M059J (cell line): ENCODE results near the gene CPEB1. TPM values are rescaled to one million over a fixed set of nuclear protein-coding genes. Genes with fewer than 3 reads are reported as not detected.

Experiments used
- DNase-seq: peaks from one replicate; pipeline ENCODE4 v3.0.0-alpha.2; 2012; ENCODE audit warnings: low read depth
- total RNA-seq: library from RNA; depleted of rRNA; stranded (reverse); fragments of >200 nt; shearing (Covaris generic); gene quantifications from 2 replicates; pipeline ENCODE4 v1.2.3, GENCODE V29; 2014

CPEB1 gene
- total RNA-seq, 1 experiment from 2014 or later: 2.1 TPM

DNA sequence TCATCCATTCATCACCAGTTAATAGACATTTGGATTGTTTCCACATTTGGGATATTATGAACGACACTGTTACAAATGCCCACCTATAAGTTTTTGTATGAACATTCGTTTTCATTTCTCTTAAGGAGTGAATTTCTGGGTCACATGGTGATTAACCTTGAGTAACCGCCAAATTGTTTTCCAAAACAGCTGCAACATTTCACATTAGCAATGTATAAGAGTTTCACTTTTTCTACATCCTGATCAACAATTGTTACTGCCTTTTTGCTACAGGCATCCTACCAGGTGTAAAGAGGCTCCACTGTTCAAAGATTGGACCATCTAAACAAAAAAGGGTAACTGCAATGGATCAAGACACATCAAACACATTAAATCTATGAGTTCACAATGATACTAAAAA lies 52.0 kb downstream of the CPEB1 start:
- no peak for DNase-seq

DNA sequence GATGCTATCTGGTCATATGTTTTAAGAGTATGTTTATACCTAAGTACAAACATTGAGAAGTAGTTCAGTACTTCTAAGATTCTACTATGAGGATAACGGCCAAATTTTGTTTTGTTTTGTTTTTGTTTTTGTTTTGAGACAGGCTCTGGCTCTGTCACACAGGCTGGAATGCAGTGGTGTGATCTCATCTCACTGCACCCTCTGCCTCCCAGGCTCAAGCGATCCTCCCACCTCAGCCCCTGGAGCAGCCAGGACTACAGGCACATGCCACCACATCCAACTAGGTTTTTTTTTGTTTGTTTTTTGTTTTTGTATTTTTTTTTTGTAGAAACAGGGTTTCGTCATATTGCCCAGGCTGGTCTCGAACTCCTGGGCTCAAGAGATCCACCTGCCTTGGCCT lies 59.4 kb downstream of the CPEB1 start:
- DNase-seq: no peak

DNA sequence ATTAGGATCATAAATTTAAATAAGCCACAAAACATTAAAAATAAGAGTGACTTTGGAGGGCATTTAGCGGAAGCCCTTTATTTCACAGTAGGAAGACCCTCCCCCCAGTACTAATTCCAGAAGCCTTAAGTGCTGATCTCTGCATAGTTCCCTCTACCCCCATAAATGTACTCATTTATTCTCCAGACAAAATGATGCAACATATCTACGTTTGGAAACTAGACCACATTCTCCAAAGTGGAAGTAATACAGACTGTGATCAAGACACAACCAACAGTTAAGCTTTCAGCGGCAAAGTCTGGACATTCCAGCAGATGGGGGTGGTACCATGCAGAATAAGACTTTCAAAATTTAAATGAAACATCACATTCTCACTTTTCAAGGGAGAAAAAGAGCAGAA lies 62.1 kb downstream of the CPEB1 start:
- DNase-seq: peak; percentile 26

DNA sequence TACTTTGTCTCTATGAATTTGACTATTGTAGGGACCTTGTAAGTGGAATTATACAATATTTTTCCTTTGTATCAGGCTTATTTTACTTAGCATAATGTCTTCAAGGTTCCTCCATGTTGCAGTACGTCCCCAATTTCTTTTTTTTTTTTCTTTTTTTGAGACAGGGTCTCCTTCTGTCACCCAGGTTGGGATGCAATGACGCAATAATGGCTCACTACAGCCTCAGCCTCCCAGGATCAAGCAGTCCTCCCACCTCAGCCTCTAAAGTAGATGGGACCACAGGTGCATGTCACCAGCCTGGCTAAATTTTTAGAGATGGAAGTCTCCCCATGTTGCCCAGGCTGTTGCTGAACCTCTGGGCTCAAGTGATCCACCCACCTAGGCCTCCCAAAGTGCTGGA lies 66.5 kb downstream of the CPEB1 start:
- DNase-seq: no peak

DNA sequence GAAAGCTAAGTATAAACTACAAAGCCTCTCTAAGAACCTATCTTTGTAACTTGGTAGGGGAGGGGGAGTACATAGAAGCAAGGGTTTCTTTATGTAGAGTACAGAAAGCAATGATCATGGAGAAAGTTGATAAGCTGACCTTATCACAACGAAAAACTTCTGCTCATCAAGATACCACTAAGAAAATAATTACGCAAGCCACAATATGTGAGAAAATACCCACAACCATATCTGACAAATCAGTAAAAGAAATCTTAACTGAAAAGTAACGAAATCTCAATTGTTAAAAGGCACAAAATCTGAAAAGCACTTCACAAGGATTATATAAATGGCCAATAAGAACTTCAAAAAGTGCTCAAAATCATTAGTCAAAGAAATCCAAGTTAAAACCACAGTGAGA lies 71.8 kb downstream of the CPEB1 start:
- DNase-seq: no peak

DNA sequence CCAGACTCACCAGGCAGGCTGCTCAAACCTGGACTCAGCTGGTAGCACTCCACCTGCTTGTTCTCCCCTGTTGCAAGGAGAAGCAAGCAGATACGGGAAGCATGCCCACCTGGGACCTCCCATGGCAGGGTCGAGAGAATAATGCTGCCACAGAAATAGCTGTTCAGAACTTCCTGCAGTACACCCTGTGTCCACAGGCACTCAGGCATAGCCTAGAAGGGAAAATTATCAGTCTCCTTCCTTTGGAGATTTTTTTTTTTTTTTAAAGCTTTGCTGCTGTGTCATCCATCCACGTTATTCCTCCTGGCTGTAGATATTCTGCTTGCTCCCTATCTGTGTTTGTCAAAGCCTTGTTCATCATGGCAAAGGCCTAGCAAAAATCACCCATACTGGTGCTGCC lies 74.2 kb downstream of the CPEB1 start:
- no peak for DNase-seq

DNA sequence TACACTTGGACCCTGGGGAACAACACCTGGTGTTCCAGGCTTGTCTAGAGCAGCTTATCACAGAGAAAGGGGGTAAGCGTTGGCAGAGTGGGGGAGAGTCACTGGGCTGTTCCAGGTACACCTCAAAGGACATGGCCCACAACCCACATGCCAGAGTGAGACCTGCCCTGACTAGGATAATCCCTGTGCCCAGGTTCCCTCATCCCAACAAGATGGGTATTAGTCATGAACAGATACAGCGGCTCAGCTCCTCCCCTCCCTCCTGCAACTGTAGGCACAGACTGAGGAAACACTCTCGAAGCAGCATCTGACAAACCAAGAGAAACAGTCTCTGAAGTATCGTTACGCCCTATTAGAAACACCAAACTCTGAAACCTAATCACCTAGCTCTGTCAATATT lies 74.9 kb downstream of the CPEB1 start:
- DNase-seq: peak; percentile 18

DNA sequence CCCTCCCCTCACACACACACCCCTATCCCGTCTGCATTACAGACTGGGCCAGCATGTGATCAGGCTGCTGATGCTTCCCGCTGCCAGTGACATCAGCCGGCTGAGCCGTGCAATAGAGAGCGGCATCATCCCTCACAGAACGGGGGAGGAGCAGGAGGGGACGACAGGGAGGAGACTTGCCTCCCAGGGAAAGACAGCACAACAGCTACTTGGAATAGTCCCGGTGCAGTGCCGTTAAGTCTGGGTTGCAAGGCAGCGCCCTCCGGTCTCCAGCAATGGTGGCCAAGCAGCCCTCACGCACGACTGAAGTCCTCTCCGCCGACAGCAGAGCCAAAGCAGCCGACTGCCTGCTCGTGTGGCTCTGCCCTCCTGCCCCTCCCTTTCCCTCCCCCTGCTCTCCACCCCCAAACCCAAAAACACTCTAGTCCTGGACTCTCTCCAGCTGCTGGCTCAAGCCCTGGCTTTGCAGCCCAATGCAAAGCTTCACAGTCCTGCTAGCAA lies 75.4 kb downstream of the CPEB1 start:
- DNase-seq: peak; percentile 64

DNA sequence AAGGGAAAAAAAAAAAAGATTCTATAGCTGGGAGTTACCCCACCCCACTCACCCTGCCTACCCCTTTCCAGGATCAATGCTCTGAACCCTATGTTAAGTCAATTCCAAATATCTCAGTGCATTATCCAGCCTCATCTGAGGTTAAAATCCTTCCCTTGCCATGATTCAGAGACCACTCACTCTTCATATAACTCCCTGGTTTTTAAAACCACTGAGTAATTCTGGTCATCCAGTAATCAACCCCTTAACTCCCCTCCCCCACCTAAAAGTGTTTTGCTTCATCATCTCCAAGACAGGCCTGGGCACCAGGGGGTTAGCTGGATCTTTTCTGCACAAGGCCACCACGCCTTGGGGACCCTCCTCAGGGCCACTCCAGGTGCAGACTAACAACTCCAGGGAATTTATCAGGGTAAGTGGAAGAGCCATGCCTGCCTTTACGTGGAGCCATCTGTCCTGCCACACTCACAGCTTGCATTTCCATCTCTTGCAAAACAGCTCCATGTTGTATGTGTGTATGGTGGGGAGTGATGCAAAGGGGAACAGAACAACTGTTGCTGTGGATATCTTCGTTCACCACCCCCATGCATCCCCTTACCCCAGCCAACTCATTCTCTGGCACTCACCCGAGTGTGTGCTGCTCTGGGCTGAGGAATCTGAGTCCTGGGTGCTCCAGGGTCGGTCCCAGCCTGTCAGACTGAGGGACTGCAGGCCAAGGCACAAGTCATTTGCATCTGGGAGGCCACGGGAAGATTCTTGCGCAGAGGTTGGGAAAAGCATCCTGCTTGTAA lies 76.2 kb downstream of the CPEB1 start:
- peak; percentile 62 for DNase-seq

DNA sequence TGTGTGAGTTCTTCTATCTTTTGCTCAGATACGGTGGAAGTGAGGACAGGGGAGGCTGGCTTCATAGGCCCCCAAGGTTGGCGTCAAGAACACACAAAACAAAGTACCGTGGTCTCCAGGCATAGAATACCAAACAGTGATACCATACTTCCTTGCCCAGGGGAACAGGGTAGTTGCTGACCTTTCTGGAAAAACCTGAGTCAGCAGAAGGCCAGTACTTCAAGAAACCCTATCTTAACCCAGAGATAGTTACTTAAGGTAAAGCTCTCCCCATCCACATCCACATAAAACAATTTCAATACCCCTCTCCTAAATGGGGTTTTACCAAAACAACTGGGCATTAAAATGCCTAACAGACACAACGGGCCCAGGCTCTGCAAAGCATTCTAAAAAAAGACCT lies 77.3 kb downstream of the CPEB1 start:
- no peak for DNase-seq

DNA sequence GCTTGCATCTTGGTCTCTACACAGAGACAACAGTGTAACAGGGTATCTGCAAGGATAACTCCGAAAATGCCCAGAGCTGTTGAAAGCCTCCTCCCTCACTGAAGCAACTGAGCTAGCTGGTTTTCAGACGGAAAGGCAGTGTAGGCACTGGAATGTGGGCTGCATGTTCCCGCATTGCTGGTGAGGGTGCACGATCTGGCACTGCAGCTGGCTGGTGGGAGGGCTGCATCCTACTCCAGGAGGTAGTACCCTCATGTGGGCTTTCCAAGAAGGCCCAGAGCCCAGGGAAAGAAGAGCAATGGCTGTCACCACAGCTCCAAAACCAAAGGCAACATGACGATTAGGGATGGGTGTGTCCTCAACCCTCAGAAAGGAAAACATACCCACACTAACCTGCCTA lies 78.2 kb downstream of the CPEB1 start:
- no peak for DNase-seq

DNA sequence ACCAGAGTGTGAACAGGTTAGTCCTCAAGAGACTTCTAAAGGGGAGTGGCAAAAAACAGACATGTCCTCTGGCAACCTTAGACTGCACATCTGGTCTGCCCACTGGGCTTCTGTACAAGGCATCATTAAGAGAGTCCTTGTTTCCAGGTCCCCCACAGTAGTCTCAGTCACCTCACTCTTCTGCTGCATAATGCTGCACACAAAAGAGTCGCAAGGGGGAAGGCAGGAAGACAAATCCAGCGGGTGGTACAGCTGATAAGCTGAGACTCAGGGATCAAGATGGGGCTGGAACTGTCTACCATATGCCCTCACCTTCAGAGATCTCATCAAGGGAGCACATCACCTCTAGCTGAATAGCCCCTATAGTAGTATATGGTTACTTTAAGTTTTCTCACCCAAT lies 79.5 kb downstream of the CPEB1 start:
- no peak for DNase-seq

DNA sequence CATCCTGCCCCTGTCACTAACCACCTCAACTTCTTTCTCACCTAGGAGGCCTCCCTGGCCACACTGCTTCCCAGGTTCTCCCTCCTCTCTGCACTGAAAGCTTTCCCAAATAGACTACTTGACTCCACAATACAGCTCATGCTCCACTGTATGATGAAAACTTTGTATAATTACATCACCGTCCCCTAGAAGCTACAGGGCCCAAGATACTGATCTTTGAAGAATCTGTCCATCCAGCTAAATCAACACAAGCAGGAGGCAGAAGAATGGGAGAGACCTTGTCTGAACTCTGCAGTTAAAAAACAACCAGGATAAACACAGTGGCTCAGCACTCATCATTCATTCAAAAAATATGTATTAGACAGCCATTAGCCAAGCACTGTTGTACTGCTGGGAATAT lies 80.5 kb downstream of the CPEB1 start:
- peak; percentile 35 for DNase-seq

DNA sequence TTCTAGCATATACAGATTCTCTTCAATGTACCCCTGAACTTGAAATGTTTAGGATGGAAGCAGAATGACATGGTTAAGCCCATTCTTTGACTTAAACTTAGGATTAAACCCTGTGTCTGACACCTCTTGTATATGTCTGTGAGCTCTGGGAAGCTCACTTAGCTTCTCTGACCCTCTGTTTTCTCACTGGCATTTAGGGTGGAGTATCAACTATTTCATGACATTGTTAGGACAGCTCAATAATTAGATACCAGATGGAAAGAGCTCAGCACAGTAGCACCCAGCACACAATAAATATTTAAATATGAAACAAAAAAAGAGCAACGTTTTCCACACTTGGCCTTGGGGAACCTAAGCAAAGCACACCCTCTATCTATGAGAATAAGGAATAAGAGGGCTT lies 88.7 kb downstream of the CPEB1 start:
- no peak for DNase-seq

DNA sequence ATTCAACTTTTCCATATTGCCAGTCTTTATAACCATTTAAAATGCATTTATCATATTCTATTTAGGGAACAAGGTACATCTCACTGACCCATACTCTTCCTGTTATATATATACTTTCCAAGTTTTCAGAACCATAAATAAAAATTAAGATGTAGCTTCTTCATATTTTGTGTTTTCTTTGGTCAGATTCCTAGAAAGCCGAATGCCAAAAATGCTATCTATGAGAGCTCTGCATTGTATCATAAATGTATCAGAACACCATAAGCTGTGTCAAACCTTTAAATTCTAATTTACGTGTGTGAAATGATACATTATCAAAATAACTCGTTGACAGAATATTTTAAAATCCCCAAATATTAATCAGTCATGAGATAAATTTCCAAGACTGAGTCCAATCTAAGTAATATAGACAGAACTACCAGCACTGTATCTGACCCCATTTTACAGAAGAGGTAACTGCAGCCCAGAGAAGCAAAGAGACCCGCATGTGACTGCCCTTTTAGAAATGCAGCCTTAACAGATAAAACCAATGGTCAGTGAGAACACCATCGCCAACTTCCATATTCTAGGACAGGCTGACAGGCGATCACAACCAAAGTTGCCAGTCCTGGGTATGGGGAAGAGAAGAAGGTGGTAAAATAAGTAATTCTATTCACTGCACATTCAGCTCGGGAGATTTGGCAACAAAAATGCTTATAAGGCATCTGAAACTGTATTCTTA lies 90.7 kb downstream of the CPEB1 start:
- no peak for DNase-seq

DNA sequence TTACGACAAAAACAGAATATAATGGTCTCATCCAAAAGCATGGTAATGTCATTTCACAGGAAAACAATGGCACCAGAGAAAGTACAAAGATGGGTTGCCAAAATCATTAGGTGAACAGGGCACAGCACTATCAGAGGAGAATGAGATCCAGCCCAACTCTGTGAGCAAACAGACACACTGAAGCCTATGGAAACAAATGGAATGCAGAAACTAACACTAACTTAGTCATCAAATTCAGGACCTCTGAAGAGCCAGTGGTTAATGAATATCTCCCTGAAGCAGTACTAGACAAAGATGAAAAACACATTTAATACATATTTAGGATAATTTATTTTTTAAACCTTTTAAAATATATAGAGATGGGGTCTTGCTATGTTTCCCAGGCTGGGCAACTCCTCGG lies 92.3 kb downstream of the CPEB1 start:
- no peak for DNase-seq

DNA sequence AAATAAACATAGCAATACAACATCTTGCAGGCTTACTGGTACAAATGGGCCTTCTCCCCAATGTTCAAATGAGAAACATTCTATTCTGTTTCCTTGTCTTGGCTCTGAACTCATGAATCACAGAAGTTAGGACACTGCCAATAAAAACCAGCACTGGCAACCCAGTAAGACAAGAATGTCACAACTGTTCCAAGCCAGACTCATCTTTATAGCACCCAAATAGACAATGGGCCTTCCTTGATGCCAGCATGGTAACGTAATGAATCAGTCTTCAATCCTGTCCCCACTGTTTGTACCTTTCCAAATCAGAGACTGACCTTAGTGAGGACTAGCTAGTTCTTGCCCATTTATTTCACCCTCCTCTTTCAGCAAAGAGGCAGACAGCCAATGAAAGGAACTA lies 92.8 kb downstream of the CPEB1 start:
- DNase-seq: peak; percentile 19

DNA sequence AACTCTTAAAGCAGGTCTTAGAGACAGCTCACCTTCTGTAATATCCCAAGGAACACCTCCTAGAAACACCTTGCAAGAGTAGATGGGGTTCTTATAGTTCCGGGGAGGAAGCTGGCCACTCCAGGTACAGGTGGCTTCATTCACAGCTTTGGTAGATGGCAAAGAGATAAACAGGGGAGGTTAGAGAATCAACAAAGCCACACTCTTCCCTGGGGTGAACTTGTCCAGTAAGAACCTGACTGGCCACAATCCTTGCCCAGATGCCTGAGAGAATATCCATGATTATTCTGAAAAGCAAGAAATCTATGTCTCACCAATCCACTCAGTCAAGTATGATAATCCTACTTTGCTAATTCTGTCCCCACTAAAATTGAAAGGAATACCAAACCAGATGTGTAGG lies 93.3 kb downstream of the CPEB1 start:
- DNase-seq: no peak

DNA sequence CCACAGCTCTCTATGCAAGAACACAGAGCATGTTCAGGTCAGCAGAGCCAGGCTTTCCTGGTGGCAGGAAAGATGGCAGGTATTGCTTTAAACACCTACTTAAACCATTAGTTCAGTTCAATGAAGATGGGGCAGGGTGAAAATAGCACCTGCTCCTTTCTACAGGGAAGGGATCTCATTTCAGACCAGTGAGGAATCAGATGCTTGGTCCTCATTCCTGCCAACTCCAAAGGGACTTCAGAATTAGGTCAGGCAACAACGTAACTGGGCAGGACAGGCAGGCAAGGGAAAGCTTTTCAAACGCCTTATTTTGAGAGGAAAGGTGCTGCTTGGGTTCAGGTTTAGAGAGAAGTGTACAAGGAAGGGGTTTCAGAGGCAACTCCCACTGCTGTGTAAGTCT lies 94.3 kb downstream of the CPEB1 start:
- DNase-seq: no peak

DNA sequence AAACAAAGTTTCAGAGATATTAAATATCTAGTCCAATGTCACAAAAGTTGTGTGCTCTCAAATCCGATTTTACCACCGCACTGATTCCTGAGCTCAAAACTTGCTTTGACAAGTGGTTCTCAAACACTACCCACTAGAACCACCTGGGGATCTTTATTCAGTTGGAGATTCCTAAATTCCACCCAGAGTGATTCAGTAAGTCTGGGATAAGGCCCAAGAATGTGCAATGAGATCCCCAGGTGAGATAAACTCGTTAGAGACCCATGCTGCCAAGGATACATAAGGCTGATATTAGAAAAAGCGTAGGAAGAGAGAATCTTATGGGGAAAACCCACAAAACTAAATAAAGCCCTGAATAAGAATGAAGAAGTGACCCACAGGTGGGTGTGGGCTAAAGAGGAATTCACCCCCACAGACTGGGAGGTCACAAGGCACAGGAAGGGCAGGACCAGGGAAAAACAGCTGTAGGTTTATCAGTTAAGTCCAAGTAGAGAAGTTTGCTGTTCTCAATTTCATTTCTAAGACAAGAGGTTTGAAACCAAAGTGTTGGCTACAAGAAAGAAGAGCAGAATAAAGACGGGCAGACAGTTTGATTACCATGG lies 95.4 kb downstream of the CPEB1 start:
- peak; percentile 65 for DNase-seq

DNA sequence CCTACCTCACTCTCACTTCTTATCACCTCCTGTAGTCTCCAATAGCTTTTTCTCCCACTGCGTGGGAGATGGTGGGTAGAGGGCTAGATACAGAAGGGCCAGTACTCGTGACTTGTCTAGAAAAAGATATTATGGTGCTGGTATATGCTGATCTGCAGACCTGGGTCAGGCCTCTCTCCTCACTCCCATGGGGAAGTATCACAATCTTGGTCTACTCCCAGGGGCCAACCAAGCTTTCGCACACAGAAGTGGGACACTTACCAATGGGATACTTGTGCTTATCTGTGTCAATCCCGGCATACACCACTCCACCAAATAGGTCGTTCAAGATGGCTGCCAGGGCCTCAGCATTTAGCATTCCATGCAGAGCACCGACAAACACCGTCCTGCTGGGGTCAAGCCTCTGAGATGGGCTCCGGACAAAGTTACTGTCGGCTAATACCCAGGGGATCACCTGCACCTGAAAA lies 97.9 kb downstream of the CPEB1 start:
- no peak for DNase-seq

DNA sequence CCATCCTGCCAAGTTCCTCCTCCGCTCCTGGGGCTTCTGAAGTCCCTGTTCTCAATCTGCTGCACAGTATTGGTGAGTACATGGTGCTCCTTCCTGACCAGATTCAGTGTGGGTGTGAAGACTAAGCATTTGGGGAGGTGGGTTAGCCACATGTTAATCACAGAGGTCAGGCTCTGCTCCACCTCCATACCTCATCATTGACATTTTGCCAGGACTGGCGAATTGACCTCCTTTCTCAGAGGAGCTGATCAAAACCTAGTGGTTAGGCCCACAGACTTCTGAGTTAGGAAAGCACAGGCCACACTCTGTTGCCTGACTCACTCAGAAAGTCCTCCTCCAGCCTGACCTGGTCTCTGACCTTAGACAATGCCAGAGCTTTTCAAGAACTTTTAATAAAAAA lies 98.5 kb downstream of the CPEB1 start:
- DNase-seq: peak; percentile 17

DNA sequence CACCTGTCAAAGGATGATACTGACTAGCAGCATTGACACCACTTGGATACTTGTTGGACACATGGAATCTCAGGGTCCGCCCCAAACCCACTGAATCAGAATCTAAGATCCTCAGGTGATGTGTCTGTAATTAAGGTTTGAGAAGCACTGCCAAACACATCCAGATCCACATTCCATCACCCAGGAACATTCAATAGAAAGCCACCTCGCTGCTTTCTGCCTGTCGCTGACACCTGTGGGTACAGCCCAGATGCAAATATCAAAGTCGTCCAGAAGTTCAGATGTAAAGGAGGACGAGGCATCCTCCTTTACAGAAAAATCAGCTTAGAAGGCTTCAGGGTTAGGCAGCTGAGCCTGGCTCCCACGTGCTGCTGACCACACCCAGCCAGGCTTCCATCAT lies 101.7 kb downstream of the CPEB1 start:
- DNase-seq: no peak
